Kidney (tissue), 14 donors: ENCODE results near the gene GIMAP8. TPM values are rescaled to one million over a fixed set of nuclear protein-coding genes. Genes with fewer than 3 reads are reported as not detected.

ENCODE experiments used
- DNase-seq, 5 donors: peaks; one replicate each; pipeline ENCODE4 v3.0.0-alpha.2; 2013 to 2020
- FAIRE-seq: peaks from 2 replicates; lab custom pipeline; 2012; peaks lifted over from hg19 to GRCh38; lab: Jason Lieb, UNC
- H3K27ac ChIP-seq, 2 donors: one replicate each; pipeline ENCODE4 v1.7.0; 2013; ENCODE audit warnings: low read depth in 2 of 2, low read length in 2 of 2, inconsistent platforms in 1 of 2
- H3K27me3 ChIP-seq: one replicate; pipeline ENCODE4 v1.7.1; 2013; ENCODE audit warnings: low read length, inconsistent platforms; ENCODE audit not compliant: control insufficient read depth, insufficient read depth
- H3K36me3 ChIP-seq, 3 donors: one replicate each; pipeline versions ENCODE4 v1.7.0 to v1.7.1; 2013; ENCODE audit warnings: low read length in 3 of 3, control low read depth in 1 of 3, inconsistent platforms in 1 of 3; ENCODE audit not compliant: insufficient read depth in 3 of 3, control insufficient read depth in 2 of 3
- H3K4me1 ChIP-seq, 3 donors: one replicate each; pipeline versions ENCODE4 v1.7.0 to v1.7.1; 2013; ENCODE audit warnings: low read length in 3 of 3, inconsistent platforms in 1 of 3, low read depth in 1 of 3; ENCODE audit not compliant: control insufficient read depth in 2 of 3, insufficient read depth in 2 of 3
- H3K4me3 ChIP-seq, 3 donors: one replicate each; pipeline versions ENCODE4 v1.7.0 to v1.8.1; 2013; ENCODE audit warnings: low read length in 3 of 3, control low read depth in 1 of 3, inconsistent platforms in 1 of 3
- H3K9ac ChIP-seq, 3 donors: one replicate each; pipeline versions ENCODE4 v1.7.0 to v1.7.1; 2013; ENCODE audit warnings: low read length in 3 of 3, control low read depth in 1 of 3, inconsistent platforms in 1 of 3
- H3K9me3 ChIP-seq, 3 donors: one replicate each; pipeline versions ENCODE4 v1.7.0 to v1.7.1; 2013; ENCODE audit warnings: low read length in 3 of 3, control low read depth in 1 of 3, inconsistent platforms in 1 of 3; ENCODE audit not compliant: control insufficient read depth in 2 of 3, insufficient read depth in 1 of 3
- intact Hi-C: fragments of 100-400 bp; cut with DNase I; formaldehyde crosslinking; loops from one replicate; pipeline ENCODE4 v1.11.1; 2022
- polyA plus RNA-seq: library from polyadenylated mRNA; stranded (reverse); fragments of 350-450 nt; fragmentation: Illumina TruSeq; extraction: RNeasy Lipid Tissue Mini Kit (QIAGEN cat#74804); gene quantifications from one replicate; pipeline ENCODE4 v1.2.3, GENCODE V29; 2014; ENCODE audit warnings: low read depth, low replicate concordance; ENCODE audit not compliant: insufficient read depth
- total RNA-seq: library from RNA; stranded (reverse); fragmentation: NEBNext Ultra II Directional; extraction: Animal tissue kit (Norgen Biotek cat#: 25700); gene quantifications from one replicate; pipeline ENCODE4 v1.2.1, GENCODE V29; 2021
- TF ChIP-seq, protein P1 (sequence below): IDR thresholded peaks from 3 replicates; pipeline ENCODE4 v1.5.1; 2012; ENCODE audit warnings: mild to moderate bottlenecking, moderate library complexity, borderline replicate concordance; ENCODE audit not compliant: insufficient read depth; ENCODE audit errors: extremely low read depth
- donor health status: control.
- donor health status: control.
- donor health status: control.
- donor health status: control.
- donor health status: control.
- donor health status: DM: yes; HTN: yes; CAD: no.
- donor health status: Normal renal cell carcinoma (clear cell type).

Gene GIMAP8
- total and polyA plus RNA-seq, 2 donors from 2014 or later: 10.2 to 24.3 TPM

DNA sequence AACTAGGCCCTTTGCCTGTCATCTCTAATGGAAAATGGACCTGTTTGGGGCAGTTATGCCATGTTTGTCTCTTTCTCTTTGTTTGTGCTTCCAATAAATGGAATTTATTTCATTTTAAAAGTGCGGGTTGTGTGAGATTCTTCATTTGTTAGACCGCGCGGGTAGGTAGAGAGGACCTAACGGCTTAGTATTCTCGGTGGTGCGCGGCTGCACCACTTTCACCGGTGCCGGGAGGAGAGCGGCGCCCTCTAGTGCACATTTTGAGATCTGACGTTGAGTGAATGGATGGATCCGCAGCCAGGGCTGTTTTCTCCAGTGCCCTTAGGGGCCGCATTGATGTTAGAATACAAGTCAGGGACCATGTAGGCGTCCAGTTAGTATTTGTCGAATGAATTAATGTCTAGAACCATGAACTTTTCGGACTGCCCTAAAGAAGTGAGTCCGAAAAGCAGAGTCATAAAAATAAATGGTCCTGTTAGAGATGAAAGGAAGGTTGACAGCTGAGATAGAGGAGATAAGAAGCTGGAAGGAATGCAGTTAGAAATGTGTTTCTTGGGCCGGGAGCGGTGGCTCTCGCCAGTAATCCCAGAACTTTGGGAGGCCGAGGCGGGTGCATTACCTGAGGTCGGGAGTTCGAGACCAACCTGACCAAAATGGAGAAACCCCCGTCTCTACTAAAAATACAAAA, 29.3 kb upstream of the GIMAP8 start:
- no peak overlapping the region for H3K4me3 ChIP-seq
- no peak overlapping the region for H3K27ac ChIP-seq
- intact Hi-C loops: no loop called here
- no peak overlapping the region for H3K9ac ChIP-seq
- peak; percentile 89 to 93 (median 91) for DNase-seq
- TF ChIP-seq, protein P1, sequence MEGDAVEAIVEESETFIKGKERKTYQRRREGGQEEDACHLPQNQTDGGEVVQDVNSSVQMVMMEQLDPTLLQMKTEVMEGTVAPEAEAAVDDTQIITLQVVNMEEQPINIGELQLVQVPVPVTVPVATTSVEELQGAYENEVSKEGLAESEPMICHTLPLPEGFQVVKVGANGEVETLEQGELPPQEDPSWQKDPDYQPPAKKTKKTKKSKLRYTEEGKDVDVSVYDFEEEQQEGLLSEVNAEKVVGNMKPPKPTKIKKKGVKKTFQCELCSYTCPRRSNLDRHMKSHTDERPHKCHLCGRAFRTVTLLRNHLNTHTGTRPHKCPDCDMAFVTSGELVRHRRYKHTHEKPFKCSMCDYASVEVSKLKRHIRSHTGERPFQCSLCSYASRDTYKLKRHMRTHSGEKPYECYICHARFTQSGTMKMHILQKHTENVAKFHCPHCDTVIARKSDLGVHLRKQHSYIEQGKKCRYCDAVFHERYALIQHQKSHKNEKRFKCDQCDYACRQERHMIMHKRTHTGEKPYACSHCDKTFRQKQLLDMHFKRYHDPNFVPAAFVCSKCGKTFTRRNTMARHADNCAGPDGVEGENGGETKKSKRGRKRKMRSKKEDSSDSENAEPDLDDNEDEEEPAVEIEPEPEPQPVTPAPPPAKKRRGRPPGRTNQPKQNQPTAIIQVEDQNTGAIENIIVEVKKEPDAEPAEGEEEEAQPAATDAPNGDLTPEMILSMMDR: peak; percentile 93
- peak; percentile 84 for FAIRE-seq
- H3K27me3 ChIP-seq: no peaks in the 10 kb centered on the region
- no peaks in the 10 kb centered on the region for H3K36me3 ChIP-seq
- H3K4me1 ChIP-seq: no peaks in the 10 kb centered on the region
- H3K9me3 ChIP-seq: no peaks in the 10 kb centered on the region

DNA sequence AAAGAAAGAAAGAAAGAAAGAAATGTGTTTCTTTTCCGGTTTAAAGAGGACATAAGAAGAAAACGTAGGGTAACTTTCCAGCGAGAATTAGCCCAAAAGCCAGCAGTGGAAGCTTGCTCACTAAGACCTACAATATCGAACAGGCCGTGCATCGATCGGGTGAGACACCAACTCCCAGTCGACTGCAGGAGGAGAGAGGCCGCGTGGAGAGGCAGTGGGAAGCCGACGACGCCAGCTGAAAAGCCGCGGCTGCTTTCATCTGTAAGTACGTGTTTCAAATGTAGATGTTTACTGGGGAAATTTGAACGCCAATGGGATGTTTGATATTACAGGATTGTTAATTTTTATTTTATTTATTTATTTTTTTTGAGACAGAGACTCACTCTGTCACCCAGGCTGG, 28.6 kb upstream of the GIMAP8 start:
- Histone ChIP-seq H3K9ac (no peak overlapping the region), H3K4me3 (no peak overlapping the region), H3K9me3 (no peaks in the 10 kb centered on the region), H3K4me1 (no peaks in the 10 kb centered on the region), H3K27me3 (no peaks in the 10 kb centered on the region), H3K36me3 (no peaks in the 10 kb centered on the region), H3K27ac (no peak overlapping the region)
- intact Hi-C loops: no loop called here
- DNase-seq: no peak
- FAIRE-seq: no peak
- TF ChIP-seq, protein P1: no peak

DNA sequence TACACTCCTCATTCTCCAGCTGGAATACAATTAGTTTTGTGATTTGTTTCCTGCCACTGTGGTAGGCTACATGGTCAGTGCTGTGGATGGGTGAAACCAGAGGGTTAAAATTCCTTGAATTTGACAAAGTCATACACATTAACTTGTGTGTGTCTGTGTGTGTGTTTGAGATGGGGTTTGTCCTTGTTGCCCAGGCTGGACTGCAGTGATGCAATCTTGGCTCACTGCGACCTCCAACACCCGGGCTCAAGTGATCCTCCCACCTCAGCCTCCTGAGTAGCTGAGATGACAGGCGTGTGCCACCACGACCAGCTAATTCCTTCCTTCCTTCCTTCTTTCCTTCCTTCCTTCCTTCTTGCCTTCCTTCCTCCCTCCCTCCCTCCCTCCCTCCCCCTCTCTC, 24.8 kb upstream of the GIMAP8 start:
- H3K9me3 ChIP-seq: no peaks in the 10 kb centered on the region
- no peak overlapping the region for H3K9ac ChIP-seq
- TF ChIP-seq, protein P1: no peak
- no peak overlapping the region for H3K27ac ChIP-seq
- H3K4me1 ChIP-seq: peaks cover 0 to 4% (median 0%) of the 10 kb centered on the region in 3 donors
- FAIRE-seq: no peak
- no peaks in the 10 kb centered on the region for H3K27me3 ChIP-seq
- H3K36me3 ChIP-seq: no peaks in the 10 kb centered on the region
- intact Hi-C loops: no loop called here
- no peak overlapping the region for H3K4me3 ChIP-seq
- no peak for DNase-seq
